Activated naive CD8-positive, alpha-beta T cell treated with anti-CD3 and anti-CD28 coated beads, Interleukin-2, amount 50 U/mL, for 24 hours (primary cell): ENCODE data around the gene ZNF19.
A peak's percentile ranks its signal among the peaks of the same experiment; 100 is the strongest.

Source experiments
- ATAC-seq: fragments of 150-1000 bp; cut with Tn5 transposase; one replicate; pipeline ENCODE4 v1.10.0; 2021
- DNase-seq: peaks from one replicate; pipeline ENCODE4 v3.0.0; 2021
- H3K27ac Mint-ChIP-seq: one replicate; pipeline ENCODE4 v1.8.0; 2021; ENCODE audit warnings: mild to moderate bottlenecking, mixed read lengths
- H3K27me3 Mint-ChIP-seq: one replicate; pipeline ENCODE4 v1.8.0; 2021; ENCODE audit warnings: mixed read lengths
- H3K36me3 Mint-ChIP-seq: one replicate; pipeline ENCODE4 v1.8.0; 2021; ENCODE audit warnings: low read depth, mixed read lengths
- H3K4me1 Mint-ChIP-seq: one replicate; pipeline ENCODE4 v1.8.0; 2021; ENCODE audit warnings: mixed read lengths
- H3K4me3 Mint-ChIP-seq: one replicate; pipeline ENCODE4 v1.8.0; 2021; ENCODE audit warnings: mild to moderate bottlenecking, moderate library complexity, mixed read lengths
- H3K9me3 Mint-ChIP-seq: one replicate; pipeline ENCODE4 v1.8.0; 2021; ENCODE audit warnings: mixed read lengths

The ZNF19 gene

GRCh38 chr16:71472931-71473330 is 16.2 kb downstream of the ZNF19 start:
- H3K4me1 Mint-ChIP-seq: no peaks in the 10 kb centered on the region
- DNase-seq (no peak), ATAC-seq (no peak)
- H3K36me3 Mint-ChIP-seq: peaks cover 17% of the 10 kb centered on the region
- no peaks in the 10 kb centered on the region for H3K9me3 Mint-ChIP-seq
- H3K27ac Mint-ChIP-seq: no peak overlapping the region
- no peaks in the 10 kb centered on the region for H3K27me3 Mint-ChIP-seq
- no peak overlapping the region for H3K4me3 Mint-ChIP-seq

GRCh38 chr16:71472051-71472450 is 17.1 kb downstream of the ZNF19 start:
- H3K4me1 Mint-ChIP-seq: no peaks in the 10 kb centered on the region
- DNase-seq (no peak), ATAC-seq (no peak)
- H3K27ac Mint-ChIP-seq: no peak overlapping the region
- peaks cover 10% of the 10 kb centered on the region for H3K36me3 Mint-ChIP-seq
- no peaks in the 10 kb centered on the region for H3K27me3 Mint-ChIP-seq
- no peaks in the 10 kb centered on the region for H3K9me3 Mint-ChIP-seq
- H3K4me3 Mint-ChIP-seq: no peak overlapping the region

- Mint-ChIP-seq H3K27me3 (no peaks in the 10 kb centered on the region), H3K4me3 (no peak overlapping the region), H3K4me1 (peaks cover 3% of the 10 kb centered on the region), H3K27ac (no peak overlapping the region), H3K9me3 (no peaks in the 10 kb centered on the region), H3K36me3 (no peaks in the 10 kb centered on the region)
- peak; percentile 39 for DNase-seq
- no peak for ATAC-seq
Measured at GRCh38 chr16:71467810-71468209, 21.3 kb downstream of the ZNF19 start.

DNA sequence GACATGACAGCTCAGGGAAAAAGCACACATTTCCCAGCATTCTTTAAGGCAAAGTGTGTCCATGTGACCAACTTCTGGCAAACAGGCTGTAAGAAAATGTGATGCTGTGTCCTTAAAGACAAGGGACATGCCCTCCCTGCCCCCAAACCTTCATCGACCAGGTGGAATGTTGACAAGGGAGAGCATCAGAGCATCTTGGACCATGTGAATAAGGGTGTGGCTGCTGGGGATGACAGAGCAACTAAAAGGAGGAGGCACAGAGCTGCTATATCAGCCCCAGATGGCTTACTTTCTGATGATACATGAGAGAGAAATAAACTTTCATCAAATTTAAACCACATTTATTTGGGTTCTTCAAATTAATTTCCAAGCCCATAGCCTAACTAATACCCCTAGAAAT is 24.9 kb downstream of the ZNF19 start:
- DNase-seq (no peak), ATAC-seq (no peak)
- Mint-ChIP-seq H3K36me3 (no peaks in the 10 kb centered on the region), H3K4me1 (peaks cover 21% of the 10 kb centered on the region), H3K27me3 (no peaks in the 10 kb centered on the region), H3K27ac (no peak overlapping the region), H3K9me3 (no peaks in the 10 kb centered on the region), H3K4me3 (no peak overlapping the region)

GRCh38 chr16:71461686-71462648 is 27.2 kb downstream of the ZNF19 start, which contains the start of gene ZNF23:
Gene ZNF23 (minus strand): TSS chr16:71462247. CDS start chr16:71456796, 5,451 bp downstream.
- peak within 1 kb of the TSS; percentile 92 for H3K27ac Mint-ChIP-seq
- peaks cover 3% of the 10 kb centered on the region for H3K36me3 Mint-ChIP-seq
- DNase-seq (peak; percentile 84), ATAC-seq (peak; percentile 99)
- H3K9me3 Mint-ChIP-seq: no peaks in the 10 kb centered on the region
- no peaks in the 10 kb centered on the region for H3K27me3 Mint-ChIP-seq
- peaks cover 21% of the 10 kb centered on the region for H3K4me1 Mint-ChIP-seq
- peak within 1 kb of the TSS; percentile 89 for H3K4me3 Mint-ChIP-seq

DNA sequence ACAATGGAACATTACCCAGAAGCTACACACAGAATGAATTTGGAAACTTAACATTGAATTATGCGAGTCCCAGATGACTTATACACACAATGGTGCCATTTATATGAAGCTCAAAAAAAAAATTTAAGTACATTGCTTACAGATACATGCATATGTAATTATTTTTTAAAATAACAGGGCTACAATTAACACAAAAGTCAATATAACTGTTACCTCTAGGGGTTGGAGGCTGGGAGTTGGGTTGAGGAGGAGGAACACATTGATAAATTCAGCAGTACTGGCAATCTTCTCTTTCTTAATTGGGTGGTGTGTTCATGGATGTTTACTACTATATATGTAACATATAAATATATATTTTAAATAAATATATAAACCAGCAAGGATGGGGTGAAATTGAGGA is 28.2 kb downstream of the ZNF19 start:
- Mint-ChIP-seq H3K9me3 (no peaks in the 10 kb centered on the region), H3K36me3 (peaks cover 11% of the 10 kb centered on the region), H3K27me3 (no peaks in the 10 kb centered on the region), H3K27ac (peak overlapping the region; percentile 92), H3K4me1 (peaks cover 21% of the 10 kb centered on the region), H3K4me3 (peak overlapping the region; percentile 89)
- DNase-seq (no peak), ATAC-seq (no peak)

GRCh38 chr16:71460236-71460635 is 28.9 kb downstream of the ZNF19 start:
- no peaks in the 10 kb centered on the region for H3K27me3 Mint-ChIP-seq
- peaks cover 15% of the 10 kb centered on the region for H3K36me3 Mint-ChIP-seq
- H3K4me3 Mint-ChIP-seq: peak overlapping the region; percentile 89
- no peak for DNase-seq
- H3K9me3 Mint-ChIP-seq: no peaks in the 10 kb centered on the region
- no peak for ATAC-seq
- peaks cover 21% of the 10 kb centered on the region for H3K4me1 Mint-ChIP-seq
- no peak overlapping the region for H3K27ac Mint-ChIP-seq

GRCh38 chr16:71459510-71459909 is 29.6 kb downstream of the ZNF19 start:
- H3K4me3 Mint-ChIP-seq: no peak overlapping the region
- no peaks in the 10 kb centered on the region for H3K27me3 Mint-ChIP-seq
- H3K4me1 Mint-ChIP-seq: peaks cover 21% of the 10 kb centered on the region
- ATAC-seq: no peak
- DNase-seq: no peak
- peaks cover 22% of the 10 kb centered on the region for H3K36me3 Mint-ChIP-seq
- H3K9me3 Mint-ChIP-seq: no peaks in the 10 kb centered on the region
- H3K27ac Mint-ChIP-seq: no peak overlapping the region

DNA sequence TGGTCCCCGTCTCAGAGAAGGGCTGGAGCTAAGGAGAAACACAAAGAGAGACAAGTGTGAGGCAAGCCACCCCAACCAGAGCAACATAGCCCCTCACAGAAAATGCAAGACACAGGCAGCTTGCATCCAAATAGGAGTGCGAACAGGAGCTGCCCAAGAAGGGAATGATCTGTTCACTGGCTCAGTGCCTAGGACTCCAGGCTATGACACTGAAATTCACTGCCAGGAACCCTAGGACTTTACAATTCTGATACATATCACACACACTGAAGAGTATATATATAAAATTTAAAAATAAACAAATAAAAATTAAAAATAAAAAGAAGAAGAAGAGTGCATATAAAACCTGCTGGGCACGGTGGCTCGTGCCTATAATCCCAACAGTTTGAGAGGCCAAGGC is 32.3 kb downstream of the ZNF19 start:
- ATAC-seq: no peak
- H3K27ac Mint-ChIP-seq: no peak overlapping the region
- no peak for DNase-seq
- H3K4me1 Mint-ChIP-seq: peaks cover 12% of the 10 kb centered on the region
- H3K27me3 Mint-ChIP-seq: no peaks in the 10 kb centered on the region
- peaks cover 18% of the 10 kb centered on the region for H3K9me3 Mint-ChIP-seq
- peaks cover 49% of the 10 kb centered on the region for H3K36me3 Mint-ChIP-seq
- H3K4me3 Mint-ChIP-seq: no peak overlapping the region

DNA sequence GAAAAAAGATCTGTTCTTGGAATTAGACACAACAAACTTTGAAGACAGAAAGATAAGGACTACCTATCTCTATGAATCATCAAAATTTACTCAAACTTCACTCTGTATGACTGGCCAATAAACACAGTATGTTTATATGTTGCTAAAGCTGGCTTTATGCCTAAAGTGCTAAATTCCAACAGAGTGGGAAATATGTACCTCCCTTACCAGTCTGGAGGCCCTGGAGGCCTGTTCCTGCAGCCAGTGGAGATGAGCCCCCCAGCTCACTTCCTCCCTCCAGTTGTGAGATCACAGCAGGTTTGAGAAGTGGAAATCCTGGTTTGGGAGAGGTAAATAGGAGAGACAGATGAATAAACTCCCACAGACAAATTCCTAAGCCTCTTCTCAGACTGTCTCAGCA is 36.1 kb downstream of the ZNF19 start:
- H3K9me3 Mint-ChIP-seq: peaks cover 50% of the 10 kb centered on the region
- no peak for ATAC-seq
- no peak overlapping the region for H3K27ac Mint-ChIP-seq
- peaks cover 84% of the 10 kb centered on the region for H3K36me3 Mint-ChIP-seq
- H3K4me3 Mint-ChIP-seq: no peak overlapping the region
- H3K4me1 Mint-ChIP-seq: no peaks in the 10 kb centered on the region
- no peak for DNase-seq
- H3K27me3 Mint-ChIP-seq: no peaks in the 10 kb centered on the region

DNA sequence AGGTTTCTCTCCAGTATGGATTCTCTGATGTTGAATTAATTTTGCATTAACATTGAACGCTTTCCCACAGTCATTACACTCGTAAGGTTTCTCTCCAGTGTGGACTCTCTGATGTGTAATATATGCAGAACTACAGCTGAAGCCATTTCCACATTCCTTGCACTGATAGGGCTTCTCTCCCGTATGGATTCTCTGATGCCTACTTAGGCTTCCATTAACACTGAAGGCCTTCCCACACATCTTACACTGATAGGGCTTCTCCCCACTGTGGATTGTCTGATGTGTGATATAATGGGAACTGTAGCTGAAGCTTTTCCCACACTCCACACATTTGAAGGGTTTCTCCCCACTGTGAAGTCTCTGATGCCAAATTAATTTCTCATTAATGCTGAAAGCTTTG is 40.1 kb downstream of the ZNF19 start:
- Mint-ChIP-seq H3K4me1 (no peaks in the 10 kb centered on the region), H3K36me3 (peaks cover 75% of the 10 kb centered on the region), H3K9me3 (peaks cover 73% of the 10 kb centered on the region), H3K27me3 (no peaks in the 10 kb centered on the region), H3K27ac (no peak overlapping the region), H3K4me3 (no peak overlapping the region)
- no peak for ATAC-seq
- DNase-seq: no peak

- Mint-ChIP-seq H3K9me3 (peaks cover 75% of the 10 kb centered on the region), H3K4me3 (no peak overlapping the region), H3K4me1 (no peaks in the 10 kb centered on the region), H3K27me3 (no peaks in the 10 kb centered on the region), H3K27ac (no peak overlapping the region), H3K36me3 (peaks cover 72% of the 10 kb centered on the region)
- DNase-seq (no peak), ATAC-seq (no peak)
Measured at GRCh38 chr16:71448274-71448866, 40.8 kb downstream of the ZNF19 start.

DNA sequence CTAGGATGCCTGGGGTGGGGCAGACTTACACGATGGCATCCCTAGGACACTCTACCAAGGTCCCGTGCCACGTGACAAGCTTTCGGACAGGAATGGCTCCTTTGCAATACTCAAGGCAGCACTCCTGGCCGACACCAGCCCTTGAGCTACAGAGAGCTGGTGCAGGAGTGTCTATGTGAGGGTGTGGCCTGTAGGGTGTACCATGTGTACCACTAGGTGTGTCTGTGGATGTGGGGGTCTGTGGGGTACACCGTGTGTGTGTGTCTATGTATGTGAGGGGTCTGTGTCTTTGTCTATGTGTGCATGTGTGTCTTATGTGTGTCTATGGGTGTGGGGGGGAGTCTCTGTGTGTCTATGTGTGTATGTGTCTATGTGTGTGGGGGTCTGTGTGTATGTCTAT is 45.4 kb downstream of the ZNF19 start:
- H3K9me3 Mint-ChIP-seq: peaks cover 34% of the 10 kb centered on the region
- no peak for ATAC-seq
- DNase-seq: no peak
- no peaks in the 10 kb centered on the region for H3K4me1 Mint-ChIP-seq
- H3K27me3 Mint-ChIP-seq: peaks cover 15% of the 10 kb centered on the region
- no peak overlapping the region for H3K27ac Mint-ChIP-seq
- H3K4me3 Mint-ChIP-seq: no peak overlapping the region
- peaks cover 26% of the 10 kb centered on the region for H3K36me3 Mint-ChIP-seq

GRCh38 chr16:71442051-71442440 is 47.1 kb downstream of the ZNF19 start, which contains the start of gene TLE7:
Gene TLE7 (minus strand): TSS chr16:71442054. CDS start chr16:71433324, 8,730 bp downstream.
- DNase-seq (no peak), ATAC-seq (no peak)
- Mint-ChIP-seq H3K27ac (no peak within 1 kb of the TSS), H3K9me3 (peaks cover 19% of the 10 kb centered on the region), H3K27me3 (peaks cover 25% of the 10 kb centered on the region), H3K36me3 (peaks cover 9% of the 10 kb centered on the region), H3K4me3 (no peak within 1 kb of the TSS), H3K4me1 (no peaks in the 10 kb centered on the region)
